Astrocyte of the spinal cord (primary cell): ENCODE measurements around the gene OPRM1.

Experiments used
- DNase-seq: peaks from one replicate; pipeline ENCODE4 v3.0.0; 2011; ENCODE audit warnings: low read depth, low spot score
- H3K4me3 ChIP-seq: 2 replicates; pipeline ENCODE4 v1.5.1; 2011; ENCODE audit warnings: low read depth, mild to moderate bottlenecking, low read length, moderate library complexity
- in situ Hi-C: cut with HindIII; loops from 2 replicates; pipeline ENCODE4 v1.10.0; 2017; ENCODE audit warnings: low sequenced_read_pairs
- TF ChIP-seq, protein P1 (sequence below): IDR thresholded peaks from 2 replicates; pipeline ENCODE4 v1.5.1; 2012; ENCODE audit warnings: low read depth, mild to moderate bottlenecking, low read length, inconsistent platforms

Gene OPRM1

DNA sequence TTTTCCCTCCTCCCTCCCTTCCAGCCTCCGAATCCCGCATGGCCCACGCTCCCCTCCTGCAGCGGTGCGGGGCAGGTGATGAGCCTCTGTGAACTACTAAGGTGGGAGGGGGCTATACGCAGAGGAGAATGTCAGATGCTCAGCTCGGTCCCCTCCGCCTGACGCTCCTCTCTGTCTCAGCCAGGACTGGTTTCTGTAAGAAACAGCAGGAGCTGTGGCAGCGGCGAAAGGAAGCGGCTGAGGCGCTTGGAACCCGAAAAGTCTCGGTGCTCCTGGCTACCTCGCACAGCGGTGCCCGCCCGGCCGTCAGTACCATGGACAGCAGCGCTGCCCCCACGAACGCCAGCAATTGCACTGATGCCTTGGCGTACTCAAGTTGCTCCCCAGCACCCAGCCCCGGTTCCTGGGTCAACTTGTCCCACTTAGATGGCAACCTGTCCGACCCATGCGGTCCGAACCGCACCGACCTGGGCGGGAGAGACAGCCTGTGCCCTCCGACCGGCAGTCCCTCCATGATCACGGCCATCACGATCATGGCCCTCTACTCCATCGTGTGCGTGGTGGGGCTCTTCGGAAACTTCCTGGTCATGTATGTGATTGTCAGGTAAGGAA lies at the start of gene OPRM1:
Gene OPRM1 (plus strand): TSS at position 10 of the 612 bp plus-strand sequence. CDS start 305 bp downstream, at position 315.
- TF ChIP-seq, protein P1, sequence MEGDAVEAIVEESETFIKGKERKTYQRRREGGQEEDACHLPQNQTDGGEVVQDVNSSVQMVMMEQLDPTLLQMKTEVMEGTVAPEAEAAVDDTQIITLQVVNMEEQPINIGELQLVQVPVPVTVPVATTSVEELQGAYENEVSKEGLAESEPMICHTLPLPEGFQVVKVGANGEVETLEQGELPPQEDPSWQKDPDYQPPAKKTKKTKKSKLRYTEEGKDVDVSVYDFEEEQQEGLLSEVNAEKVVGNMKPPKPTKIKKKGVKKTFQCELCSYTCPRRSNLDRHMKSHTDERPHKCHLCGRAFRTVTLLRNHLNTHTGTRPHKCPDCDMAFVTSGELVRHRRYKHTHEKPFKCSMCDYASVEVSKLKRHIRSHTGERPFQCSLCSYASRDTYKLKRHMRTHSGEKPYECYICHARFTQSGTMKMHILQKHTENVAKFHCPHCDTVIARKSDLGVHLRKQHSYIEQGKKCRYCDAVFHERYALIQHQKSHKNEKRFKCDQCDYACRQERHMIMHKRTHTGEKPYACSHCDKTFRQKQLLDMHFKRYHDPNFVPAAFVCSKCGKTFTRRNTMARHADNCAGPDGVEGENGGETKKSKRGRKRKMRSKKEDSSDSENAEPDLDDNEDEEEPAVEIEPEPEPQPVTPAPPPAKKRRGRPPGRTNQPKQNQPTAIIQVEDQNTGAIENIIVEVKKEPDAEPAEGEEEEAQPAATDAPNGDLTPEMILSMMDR: no peak
- peak; percentile 40 for DNase-seq
- H3K4me3 ChIP-seq: no peak within 1 kb of the TSS
- in situ Hi-C loops: no loop called here

DNA sequence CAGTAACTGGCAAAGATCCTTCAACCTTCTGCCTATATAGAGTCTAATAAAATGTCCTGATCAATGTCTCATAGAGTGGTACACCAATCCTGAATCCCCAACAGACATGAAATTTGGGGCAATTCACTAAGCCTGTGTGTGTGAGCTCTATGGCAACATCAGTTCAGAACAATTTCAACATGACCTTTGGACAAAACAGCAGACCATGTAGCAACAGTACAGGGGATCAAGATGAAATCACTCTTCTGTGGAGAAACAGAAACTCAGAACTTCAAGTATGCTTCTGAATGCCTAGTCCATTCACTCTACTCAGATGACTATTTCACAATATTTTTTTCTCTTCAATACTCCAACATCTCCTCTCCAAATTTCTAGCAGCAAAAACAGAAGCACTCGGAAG lies 49.1 kb upstream of the OPRM1 start:
- TF ChIP-seq, protein P1: no peak
- in situ Hi-C loops: no loop called here
- no peak for DNase-seq
- H3K4me3 ChIP-seq: no peak overlapping the region

DNA sequence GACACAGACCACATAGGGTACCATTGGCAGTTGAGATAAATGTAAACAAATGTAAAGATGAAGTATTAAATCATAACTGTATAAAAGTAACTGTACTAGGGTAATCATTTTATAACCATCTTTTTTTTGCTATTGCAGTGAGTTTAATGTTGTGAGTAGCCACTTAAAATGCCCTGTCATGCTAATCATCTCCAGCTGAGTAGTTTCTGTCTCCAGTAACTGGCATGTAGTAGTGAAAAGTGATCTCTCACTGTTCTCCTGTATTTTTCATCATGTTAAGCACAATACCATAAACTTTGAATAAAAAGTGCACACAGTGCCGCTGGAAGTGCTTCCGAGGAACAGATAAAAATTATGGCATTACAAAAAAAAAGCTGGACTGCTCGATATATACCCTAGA lies 45.0 kb upstream of the OPRM1 start:
- TF ChIP-seq, protein P1: no peak
- no peak overlapping the region for H3K4me3 ChIP-seq
- in situ Hi-C loops: no loop called here
- no peak for DNase-seq

DNA sequence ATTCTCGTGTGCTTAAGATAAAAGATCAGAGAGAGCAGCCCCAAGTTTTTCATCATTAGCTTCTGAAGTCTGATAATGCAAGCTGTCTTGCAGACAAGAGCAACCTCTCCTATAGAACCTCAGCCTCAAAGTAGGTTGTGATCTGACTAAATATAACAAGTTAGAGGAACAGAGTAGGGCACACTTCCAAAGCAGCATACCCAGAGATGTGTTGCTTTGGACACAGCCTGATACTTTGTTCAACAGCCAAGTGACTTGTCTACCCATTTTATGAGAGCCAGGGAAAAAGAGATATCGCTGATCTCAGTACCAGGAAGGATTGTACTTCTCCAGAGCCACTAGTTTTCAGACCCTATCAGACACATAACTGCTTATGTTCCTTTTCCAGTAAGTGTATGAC lies 44.2 kb upstream of the OPRM1 start:
- TF ChIP-seq, protein P1: no peak
- in situ Hi-C loops: no loop called here
- no peak for DNase-seq
- H3K4me3 ChIP-seq: no peak overlapping the region

DNA sequence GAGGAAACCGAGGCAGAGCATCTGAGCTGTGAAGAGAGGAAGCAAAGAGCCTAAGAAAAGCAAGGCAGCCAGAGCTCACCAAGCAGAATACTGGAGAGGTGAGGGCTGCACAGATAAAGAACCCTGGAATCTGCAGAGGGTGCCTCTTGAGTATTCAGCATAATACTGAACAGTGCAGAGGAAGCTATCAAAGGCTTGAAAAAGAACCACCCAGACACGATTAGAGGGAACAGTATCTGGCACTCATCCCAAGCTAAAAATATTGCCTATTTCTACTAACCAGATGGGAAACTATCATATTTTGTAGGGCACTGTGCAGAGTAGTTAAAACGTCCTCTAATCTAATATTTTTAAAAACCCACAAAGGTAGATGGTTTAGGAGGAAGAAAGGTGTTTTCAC lies 41.8 kb upstream of the OPRM1 start:
- TF ChIP-seq, protein P1: no peak
- in situ Hi-C loops: no loop called here
- DNase-seq: no peak
- H3K4me3 ChIP-seq: no peak overlapping the region

DNA sequence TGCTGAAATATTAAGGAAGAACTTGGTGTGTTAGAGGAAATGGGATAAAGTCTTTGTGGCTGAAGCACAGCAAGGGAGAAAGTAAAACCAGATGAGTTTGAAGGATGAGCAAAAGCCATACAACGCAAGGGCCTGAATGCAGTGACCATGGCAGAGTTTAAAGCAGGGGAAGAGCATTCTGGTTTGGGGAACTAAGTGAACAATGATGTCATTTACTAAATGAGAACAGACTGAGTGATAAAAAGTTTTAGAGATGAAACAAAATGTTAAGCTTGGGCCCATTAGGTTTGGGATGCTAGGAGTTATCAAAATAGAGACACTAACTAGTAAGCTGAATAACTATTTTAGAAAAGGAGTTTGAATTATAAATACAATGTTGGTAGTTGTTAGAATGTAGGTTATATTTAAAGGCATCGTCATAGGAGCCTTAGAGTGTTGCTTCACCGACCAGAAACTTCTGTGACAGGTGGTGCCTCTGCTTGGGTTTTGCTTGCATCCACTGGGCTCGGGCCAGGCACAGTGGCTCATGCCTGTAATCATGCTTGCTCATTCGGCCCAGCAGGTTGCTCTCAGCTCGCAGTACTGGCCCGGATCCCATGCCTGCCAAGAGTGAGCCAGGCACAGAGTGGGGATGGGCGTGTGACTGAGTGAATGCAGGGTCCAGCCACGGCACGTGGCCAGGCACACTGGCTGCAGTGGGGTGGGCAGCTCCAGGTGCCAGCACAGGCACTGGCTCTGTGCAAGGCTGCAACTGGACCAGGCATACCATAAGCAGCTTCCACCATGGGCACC lies 37.4 kb upstream of the OPRM1 start:
- TF ChIP-seq, protein P1: no peak
- in situ Hi-C loops: no loop called here
- no peak for DNase-seq
- no peak overlapping the region for H3K4me3 ChIP-seq
